ENCODE results near the gene MADD.

DNA sequence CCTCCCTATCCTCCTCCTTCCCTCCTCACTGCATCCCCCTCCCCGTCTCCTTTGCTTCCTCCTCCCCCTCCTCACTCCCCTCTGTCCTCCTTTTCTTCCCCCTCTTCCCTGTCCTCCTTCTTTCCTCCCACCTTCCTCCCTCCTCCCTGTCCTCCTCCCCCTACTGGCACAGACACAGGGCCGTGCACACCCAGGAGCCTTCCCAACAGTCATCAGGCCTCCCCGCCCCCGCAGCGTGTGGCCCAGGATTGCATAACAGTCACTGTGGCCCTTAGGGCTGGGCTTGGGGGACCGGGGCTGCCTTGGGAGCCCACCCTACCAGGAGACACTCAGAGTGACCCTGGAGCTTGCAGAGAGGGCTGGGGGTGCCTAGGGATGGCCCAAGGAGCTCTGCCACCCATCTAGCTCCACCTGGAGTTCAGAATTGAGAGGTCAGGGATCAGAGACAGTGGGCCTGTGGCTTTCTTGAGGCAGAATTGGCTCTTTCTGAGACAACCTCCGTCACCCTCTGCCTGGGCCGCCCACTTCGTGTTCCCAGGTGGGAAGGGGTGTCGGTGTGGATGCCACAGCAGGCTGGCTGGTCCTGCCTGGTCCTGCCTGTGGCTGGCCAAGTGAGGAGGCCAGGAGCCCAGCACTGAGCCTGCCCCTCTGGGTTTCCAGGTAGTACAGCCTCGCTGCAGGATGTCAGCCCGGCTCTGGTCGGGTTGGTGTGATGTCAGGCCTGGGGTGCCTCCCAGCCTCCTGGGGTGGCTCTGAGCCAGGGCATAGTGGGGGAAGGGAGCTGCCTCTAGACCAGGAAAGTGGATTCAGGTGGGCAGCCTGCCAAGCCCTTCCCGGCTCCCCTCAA is 106.8 kb downstream of the MADD start:
- TF ChIP-seq TAF1 (IDR thresholded peaks at IDR 0.05; ENCODE audit: borderline replicate concordance, insufficient read depth, low read length) = no peak
- TF ChIP-seq POLR2AphosphoS5 (IDR thresholded peaks at IDR 0.05; ENCODE audit: low read depth, low read length) = no peak
